ENCODE data around the gene CDK2. TPM values are rescaled to one million over a fixed set of nuclear protein-coding genes. Genes with fewer than 3 reads are reported as not detected.

The CDK2 gene
- total RNA-seq, 1 donor from 2014 or later, result 62.0 TPM

GRCh38 chr12:56004211-56004610 is 37.6 kb downstream of the CDK2 start:
- TF ChIP-seq, protein P1, sequence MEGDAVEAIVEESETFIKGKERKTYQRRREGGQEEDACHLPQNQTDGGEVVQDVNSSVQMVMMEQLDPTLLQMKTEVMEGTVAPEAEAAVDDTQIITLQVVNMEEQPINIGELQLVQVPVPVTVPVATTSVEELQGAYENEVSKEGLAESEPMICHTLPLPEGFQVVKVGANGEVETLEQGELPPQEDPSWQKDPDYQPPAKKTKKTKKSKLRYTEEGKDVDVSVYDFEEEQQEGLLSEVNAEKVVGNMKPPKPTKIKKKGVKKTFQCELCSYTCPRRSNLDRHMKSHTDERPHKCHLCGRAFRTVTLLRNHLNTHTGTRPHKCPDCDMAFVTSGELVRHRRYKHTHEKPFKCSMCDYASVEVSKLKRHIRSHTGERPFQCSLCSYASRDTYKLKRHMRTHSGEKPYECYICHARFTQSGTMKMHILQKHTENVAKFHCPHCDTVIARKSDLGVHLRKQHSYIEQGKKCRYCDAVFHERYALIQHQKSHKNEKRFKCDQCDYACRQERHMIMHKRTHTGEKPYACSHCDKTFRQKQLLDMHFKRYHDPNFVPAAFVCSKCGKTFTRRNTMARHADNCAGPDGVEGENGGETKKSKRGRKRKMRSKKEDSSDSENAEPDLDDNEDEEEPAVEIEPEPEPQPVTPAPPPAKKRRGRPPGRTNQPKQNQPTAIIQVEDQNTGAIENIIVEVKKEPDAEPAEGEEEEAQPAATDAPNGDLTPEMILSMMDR (conservative IDR thresholded peaks at IDR 0.05; ENCODE audit: low read depth, low read length), result no peak
- no peak for DNase-seq (ENCODE audit: low read depth)
- no peak overlapping the region for H3K4me3 ChIP-seq (ENCODE audit: low read depth, low read length)

DNA sequence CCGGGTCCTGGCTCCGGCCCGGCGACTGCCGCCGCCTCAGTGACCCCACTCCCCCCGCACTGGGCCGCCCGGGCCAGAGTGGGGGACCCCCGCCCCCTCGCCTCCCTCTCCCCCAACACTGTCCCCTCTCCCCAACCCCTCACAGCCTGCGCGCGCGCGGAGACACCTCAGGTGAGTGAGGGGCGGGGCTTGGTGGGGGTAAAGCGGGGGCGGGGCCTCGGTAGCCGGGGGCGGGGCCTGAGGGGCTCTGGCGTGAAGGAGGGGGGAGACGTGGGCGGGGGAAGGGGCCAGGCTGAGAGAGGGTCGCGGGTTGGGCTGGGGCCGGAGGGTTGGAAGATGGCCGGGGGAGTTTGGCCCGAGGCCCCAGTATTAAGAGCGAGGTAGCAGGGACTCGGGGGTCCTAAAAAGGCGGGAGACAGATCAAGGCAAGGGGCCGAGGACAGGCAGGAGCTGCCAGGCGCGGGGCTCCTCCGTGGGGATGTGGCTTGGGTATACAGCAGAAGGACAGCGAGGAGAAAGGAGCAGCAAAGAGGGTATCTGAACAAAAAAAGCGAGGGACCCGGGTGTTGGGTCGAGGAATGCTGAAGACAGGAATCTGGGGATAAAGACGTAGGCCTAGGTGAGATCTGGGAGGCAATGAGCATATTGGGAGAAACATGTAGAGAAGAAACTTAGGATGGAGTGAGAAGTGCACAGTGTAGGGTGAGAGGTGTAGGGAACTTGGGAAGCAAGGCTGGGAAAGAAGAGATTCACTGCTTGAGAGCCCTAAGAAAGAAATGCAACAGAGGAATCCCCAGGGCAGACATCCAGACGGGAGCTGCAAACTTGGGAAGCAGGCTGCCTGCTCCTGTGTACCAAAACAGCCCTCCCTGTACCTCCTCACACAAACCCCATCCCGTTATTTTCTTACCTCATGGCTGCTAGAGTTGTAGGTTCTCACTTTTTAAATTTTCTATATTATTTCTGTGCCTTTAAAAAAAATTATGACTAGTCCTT is 41.2 kb downstream of the CDK2 start:
- no peak for DNase-seq (ENCODE audit: low read depth)
- peak overlapping the region; percentile 78 for H3K4me3 ChIP-seq (ENCODE audit: low read depth, low read length)
- TF ChIP-seq, protein P1 (conservative IDR thresholded peaks at IDR 0.05; ENCODE audit: low read depth, low read length), result no peak

- TF ChIP-seq, protein P1 (conservative IDR thresholded peaks at IDR 0.05; ENCODE audit: low read depth, low read length), result no peak
- no peak overlapping the region for H3K4me3 ChIP-seq (ENCODE audit: low read depth, low read length)
- DNase-seq (ENCODE audit: low read depth), result no peak
These were observed 43.5 kb downstream of the CDK2 start for GRCh38 chr12:56010111-56010570.

GRCh38 chr12:56011509-56012090 is 45.0 kb downstream of the CDK2 start:
- no peak overlapping the region for H3K4me3 ChIP-seq (ENCODE audit: low read depth, low read length)
- DNase-seq (ENCODE audit: low read depth), result no peak
- TF ChIP-seq, protein P1 (conservative IDR thresholded peaks at IDR 0.05; ENCODE audit: low read depth, low read length), result no peak

DNA sequence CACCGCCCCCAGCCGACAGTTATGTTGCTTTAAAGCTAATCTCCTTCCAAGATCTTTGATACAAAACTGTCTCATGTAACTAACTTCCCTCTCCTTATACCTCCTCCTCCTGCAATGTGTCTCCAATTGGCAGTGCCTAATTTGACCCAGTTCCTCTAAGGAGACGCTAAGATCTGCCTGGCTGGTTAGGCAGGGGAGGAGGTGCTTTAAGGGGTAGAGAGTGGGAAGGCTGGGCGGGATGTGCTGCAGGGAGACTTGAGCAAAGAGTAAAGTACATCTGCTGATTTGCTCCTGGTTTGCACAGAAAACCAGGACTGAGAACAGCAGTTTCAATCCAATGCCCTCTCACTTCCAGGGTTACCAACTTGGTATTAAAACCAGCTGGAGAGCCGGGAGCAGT is 46.9 kb downstream of the CDK2 start:
- no peak for DNase-seq (ENCODE audit: low read depth)
- H3K4me3 ChIP-seq (ENCODE audit: low read depth, low read length), result no peak overlapping the region
- TF ChIP-seq, protein P1 (conservative IDR thresholded peaks at IDR 0.05; ENCODE audit: low read depth, low read length), result no peak

- no peak overlapping the region for H3K4me3 ChIP-seq (ENCODE audit: low read depth, low read length)
- TF ChIP-seq, protein P1 (conservative IDR thresholded peaks at IDR 0.05; ENCODE audit: low read depth, low read length), result no peak
- no peak for DNase-seq (ENCODE audit: low read depth)
These were observed 47.6 kb downstream of the CDK2 start for GRCh38 chr12:56014205-56014604.

Measured in epithelial cell of proximal tubule (primary cell).